Measurements from ENCODE around the gene PLEKHG1.

GRCh38 chr6:150631984-150632642, 32.4 kb downstream of the PLEKHG1 start:
- no peak for TF ChIP-seq POLR2A (IDR thresholded peaks at IDR 0.05)
- no peak for TF ChIP-seq CTCF (IDR thresholded peaks at IDR 0.05)

Measured in testis (tissue), 2 donors.